Anterior cingulate cortex (tissue), 58 donors: ENCODE data around the gene KLF13.
"Not testable (repeated sequence)": the region's sequence is repeated elsewhere in the genome, so short reads cannot be mapped to it uniquely, and the experiment has no call there.

ENCODE experiments used
- DNase-seq, 58 donors: peaks; one replicate each; lab custom pipeline; 2025; lab: John Stamatoyannopoulos, UW

Gene KLF13

DNA sequence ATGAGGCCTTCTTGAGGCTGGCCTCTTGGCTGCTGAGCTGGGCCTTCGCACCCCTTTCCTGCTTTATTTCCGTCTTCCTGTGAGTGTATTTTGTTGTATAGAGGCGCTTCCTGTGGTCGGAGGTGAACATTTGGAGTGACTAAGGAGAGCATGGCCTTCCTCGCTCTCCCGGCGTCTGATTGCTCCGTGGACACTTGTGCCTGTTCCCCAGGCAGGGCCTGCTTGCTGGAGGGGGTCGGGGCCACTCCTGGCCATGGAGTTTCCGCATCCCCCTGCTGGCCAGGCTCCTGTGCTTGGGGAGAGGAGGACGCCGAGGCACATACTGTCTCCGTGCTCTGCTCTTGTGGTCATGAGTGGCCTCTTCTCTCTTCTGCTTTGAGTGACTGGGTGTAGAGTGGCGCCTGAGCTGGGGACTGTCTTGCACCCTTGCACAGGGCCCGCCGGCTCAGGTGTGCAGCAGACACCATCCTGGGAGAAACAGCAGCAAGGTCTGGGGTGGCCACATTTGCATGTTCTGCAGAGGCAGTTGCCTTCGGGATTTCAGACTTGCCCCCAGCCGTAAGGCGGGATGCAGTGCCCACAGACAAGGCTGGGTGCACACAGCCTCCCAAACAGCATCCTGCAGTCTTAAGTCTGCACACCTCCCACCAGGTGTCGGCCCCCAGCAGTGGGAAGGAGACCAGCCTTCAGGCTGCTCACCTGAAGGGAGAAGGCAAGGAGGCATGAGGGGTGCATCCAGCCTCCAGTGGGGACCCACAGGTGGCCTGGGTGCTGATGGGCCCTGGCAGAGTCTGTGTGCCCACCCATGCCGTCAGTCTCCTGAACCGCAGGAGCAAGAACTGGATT is 16.4 kb downstream of the KLF13 start:
- DNase-seq = no peak

DNA sequence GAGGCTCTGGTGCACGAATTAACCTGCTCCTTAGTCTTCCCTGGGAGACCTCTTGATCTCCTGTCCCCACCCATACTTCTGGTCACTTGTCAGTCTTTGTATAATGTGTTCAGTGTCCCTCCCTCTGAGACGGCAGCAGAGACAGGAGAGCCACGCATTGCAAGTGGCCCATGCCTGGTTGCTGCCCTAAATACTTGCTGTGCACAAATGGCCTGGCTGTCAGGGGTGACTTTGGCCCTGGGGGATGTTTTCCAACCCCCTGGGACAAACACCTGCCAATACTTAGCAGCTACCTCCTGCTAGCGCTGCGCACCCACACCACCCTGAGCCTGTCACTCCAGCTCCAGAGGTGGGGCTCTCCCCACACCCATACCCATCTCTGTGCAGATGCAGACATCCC is 17.2 kb downstream of the KLF13 start:
- DNase-seq = no peak

DNA sequence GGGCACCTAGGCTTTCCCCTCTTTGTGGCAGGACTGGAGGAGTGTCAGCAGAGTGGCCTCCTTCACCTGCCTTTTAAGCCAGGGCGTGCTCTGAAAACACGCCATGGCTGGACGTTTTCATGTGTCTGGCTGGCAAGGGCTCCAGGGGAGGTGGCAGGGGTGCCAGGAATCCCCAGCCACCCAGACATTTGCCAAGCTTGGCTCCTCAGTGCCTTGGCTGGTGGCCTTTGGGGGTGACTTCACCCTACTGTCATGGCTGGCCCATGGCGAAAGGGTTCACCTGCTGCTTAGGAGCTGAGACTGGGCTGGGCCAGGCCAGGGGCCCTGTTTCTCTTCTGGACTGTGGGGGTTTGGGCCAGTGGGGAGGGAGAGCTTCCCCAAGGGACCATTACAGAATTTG is 17.6 kb downstream of the KLF13 start:
- DNase-seq = no peak

DNA sequence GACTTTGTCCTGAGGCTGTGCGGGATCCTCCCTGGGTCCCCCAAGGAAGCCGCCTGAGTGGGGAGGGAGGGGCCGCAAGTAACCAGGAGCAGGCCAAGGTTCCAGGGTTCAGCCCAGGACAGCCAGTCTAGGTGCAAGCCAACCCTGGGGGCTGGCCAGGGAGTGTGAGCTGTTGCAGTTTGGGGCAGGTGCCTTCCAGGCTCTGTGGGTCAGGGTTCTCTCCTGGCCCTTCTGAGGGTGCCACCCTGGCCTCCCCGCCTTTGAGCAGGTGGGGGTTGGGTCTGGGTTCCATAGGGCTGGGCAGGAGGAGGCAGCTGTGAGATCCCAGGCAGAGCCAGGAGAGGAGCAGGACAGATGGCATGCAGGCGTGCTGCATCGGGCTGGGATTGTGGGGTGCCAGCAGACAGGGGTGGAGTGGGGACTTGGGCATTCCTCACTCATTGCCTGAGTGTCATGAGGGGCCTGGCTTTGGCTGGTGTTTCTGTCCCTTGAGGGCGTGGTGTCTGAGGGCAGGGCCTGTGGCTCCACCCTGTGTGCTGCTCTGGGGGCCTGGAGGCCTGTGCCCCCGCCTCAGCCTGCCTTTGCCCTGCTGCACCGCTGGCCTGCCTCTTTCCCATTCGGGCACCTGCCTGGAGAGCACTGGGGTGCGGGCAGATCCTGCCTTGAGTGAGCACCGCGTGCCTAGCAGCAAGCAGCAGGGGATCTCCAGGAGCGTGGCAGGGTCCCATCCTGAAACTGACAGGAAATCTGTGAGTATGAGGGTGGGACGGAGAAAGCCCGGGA is 18.4 kb downstream of the KLF13 start:
- peak in 2 of 58 donors; percentile 37 to 48 for DNase-seq

DNA sequence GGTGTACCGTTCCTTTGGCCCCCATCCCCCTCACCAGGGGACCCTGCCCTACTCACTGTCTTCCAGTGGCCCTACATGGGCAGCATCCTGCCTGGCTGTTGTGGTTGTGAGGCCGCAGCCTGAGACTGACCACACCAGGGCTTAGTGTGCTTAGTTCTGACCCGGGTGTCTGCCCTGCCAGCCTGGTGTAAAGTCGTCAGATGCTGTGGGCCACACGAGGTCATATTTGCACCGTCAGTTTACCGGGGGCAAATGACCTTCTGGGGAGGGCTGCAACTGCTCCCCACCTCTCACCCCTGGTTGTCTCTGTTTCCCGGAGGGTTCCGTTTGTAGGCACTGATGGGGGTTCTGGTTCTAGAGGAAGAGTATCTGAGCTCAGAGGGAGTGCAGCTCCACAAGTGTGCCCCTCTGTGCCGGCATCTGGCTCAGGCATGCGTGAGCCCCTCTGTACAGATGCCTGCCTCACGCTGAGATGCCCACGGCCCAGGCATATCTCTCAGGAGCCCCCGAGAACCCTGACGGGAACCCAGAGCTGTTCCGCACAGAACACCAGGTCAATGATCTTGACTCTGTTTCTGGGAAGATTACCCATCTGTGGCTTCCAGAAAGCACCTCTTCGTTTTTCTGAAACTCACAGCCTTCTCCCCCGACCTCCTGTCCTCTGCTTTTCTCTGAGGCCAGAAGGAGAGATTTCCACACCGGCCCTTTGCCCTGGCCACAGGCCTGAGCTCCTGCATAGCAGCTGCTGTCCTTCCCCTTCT is 19.2 kb downstream of the KLF13 start:
- no peak for DNase-seq

DNA sequence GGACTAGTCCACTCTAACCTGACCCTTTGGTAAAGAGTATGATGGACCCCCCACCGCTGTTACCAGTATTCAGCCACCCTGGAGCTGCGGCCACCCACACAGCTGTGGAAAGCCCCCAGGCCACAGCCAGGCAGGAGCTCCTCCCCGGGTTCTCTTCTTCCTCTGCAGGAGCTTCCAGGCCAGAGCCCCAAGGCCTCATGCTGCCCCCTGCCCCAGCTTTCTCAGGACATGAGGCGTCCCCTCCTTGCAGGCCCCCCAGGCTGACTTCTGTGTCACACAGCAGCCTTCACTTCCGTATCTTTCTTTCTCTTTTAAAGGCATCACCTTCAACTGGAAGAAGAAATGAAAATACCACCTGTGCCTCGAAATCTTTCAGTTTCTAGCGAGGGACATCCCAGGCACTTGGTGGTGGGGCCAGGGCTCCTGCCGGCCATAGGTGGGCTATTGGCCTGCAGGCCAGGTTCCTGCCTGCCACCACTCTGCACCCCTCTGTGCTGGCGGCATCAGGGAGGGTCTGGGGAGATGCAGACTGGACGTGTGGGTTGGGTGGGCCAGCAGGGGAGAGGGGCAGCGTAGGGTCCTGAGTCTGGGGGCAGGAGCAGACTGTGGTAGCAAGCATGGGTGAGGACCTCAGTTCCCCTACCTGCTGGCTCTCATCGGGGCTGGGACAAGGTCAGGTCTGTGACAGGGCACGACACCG is 19.9 kb downstream of the KLF13 start:
- DNase-seq = no peak

DNA sequence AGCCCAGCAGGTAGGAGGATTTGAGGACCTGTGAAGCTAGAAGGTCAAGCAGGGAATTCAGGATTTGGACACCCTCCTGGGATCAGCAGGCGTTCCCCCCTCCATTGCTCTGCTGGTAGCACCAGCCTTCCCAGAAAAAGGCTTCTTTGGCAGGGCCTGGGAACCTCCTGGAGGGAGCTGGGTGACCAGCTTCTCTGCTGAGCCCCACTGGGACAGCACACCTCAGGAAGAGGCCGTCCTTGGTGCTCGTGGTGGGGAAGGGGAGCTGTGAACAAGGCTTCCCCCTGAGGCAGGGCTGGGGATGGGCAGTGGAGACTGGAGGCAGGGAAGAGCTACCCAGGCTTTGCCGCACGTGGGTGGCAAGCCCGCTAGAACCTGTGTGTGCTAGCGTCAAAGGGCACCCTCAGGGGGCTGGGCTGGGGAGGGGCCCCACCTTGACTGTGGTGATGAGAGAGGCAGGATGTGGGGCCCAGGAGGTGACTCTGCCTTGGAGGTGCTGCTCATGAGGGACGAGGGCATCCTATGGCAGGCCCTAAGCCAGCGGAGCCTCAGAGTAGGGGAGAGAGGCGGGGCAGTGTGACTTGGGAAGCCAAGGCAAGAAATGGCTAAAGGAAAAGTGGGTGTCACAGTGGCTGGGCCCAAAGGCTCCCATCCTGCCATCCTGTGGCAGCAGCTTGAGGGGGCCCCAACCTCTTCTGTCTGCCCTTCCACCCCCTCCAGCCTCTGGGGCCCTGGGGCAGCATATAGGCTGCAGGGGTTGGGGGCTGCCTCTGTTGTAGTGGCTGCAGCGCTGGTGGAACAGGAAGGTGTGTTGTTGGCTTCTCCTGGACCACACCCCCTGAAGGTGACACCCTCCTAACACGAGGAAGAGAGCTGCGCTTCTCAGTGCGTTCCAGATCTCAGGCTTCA is 20.7 kb downstream of the KLF13 start:
- DNase-seq = no peak

DNA sequence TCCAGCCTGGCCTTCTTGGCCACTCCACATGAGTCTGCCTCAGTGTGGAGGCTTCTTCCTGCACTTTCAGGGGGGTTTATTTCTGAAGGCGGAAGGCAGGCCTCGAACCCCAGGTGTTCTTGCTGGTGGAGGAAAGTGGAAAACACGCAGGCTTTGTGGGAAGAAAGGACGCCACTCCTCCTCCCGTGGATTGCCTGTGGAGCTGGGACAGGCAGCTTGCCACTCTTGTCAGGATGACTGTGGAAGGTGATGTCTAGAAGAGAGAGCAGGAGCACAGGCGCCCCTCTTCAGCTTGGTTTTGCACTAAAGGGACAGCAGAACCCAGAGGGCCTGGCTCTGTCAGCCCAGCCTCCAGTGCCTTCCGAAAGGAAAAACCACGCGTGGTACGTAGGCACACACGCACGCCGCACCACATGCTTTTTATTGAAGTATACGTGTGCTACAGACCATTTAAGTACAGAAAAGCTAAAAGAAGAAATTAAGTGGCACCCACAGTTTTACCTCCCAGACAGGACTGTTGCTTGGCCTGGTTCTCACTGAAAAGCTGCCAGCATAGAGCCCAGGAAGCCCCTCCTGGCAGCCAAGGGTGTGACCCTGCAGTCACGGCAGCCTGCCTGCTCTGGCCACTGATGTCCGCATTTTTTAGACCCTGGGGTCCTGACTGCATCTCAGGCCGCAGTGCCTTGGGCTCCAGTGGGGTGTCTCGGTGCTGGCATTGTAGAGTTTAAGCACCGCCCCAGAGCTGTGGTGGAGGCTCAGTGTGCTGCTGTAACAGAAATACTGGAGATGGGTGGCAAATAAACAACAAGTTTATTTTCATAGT is 21.6 kb downstream of the KLF13 start:
- DNase-seq = no peak

DNA sequence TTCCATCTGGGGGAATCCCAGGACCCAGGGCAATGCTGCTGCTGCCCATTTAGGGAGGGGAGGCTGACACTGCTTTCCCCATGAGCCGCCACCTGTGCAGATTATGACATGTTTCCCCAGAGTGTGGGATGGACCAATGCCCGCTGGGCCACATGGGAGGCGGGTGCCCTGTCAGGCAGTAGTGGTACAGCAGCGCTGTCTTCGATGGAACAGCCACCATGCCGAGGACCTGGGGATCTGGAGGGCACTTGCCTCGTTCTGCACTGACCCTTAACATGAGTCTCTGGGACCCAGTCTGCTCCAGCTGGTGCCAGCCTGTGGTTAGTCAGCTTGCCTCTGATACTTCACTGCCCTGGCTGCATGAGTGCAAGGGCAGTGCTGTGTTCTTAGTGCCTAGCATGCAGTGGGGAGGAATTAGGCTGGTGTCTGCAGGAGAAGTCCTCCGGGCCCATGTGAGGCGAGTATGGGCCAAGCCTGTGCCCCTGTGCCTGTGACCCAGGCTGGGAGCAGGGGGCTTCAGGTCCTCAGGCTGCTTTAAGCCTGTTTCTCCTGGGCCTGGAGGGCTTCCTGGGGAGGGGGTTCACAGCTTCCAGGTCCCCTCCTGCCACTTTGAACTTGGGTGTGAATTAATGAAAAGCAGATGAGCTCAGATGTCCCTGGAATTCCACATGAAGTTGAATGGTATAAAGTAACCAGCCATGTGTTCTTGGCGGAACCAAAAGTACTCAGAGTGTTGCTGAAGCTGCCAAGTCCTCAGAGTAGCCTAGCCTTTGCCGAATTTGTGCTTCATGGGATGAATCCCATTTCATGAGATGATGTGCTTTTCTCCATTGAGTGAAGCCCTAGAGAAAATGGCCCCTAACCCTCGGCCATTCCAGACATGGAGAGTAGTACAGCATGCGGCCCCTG is 22.9 kb downstream of the KLF13 start:
- peak in 1 of 58 donors; percentile 35 for DNase-seq

DNA sequence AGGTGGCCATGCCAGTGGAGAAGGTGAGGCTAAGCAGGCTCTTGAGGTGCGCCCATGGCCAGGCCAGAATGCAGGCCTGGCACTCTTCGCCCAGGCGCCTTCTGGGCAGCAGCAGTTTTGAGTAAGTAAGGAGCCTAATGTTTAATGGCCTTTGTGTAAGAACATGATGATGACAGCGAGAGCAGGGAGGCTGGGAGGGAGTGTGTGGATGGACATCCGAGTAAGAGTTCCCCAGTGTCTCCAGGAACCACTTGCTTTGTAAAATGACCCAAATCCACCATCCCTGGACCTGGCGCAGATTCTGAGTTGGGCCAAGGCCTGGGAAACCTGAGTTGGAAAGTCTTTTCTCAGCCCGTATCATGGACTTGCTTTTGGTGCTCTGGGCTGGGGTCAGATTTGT is 24.1 kb downstream of the KLF13 start:
- no peak for DNase-seq

DNA sequence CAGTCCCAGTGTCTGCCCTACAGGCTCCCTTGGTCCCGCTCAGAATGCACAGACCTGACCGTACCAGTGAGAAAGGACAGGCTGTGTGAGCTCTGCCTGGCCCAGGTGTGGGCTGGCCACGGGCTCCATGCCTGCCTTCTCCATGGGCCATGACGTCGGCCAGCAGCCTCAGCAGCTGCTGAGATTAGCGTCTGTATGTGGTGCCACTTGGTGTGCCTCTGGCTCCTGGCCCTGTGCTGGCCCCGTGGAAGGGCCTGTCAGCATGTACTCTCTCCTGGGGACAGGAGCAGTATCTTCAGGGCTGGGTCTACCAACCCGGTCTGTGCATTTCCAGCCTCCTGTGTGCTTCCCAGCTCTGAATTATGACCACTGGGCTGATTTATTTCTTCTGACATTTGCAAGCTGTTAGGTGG is 25.7 kb downstream of the KLF13 start:
- peak in 6 of 58 donors; percentile 13 to 52 (median 40) for DNase-seq

DNA sequence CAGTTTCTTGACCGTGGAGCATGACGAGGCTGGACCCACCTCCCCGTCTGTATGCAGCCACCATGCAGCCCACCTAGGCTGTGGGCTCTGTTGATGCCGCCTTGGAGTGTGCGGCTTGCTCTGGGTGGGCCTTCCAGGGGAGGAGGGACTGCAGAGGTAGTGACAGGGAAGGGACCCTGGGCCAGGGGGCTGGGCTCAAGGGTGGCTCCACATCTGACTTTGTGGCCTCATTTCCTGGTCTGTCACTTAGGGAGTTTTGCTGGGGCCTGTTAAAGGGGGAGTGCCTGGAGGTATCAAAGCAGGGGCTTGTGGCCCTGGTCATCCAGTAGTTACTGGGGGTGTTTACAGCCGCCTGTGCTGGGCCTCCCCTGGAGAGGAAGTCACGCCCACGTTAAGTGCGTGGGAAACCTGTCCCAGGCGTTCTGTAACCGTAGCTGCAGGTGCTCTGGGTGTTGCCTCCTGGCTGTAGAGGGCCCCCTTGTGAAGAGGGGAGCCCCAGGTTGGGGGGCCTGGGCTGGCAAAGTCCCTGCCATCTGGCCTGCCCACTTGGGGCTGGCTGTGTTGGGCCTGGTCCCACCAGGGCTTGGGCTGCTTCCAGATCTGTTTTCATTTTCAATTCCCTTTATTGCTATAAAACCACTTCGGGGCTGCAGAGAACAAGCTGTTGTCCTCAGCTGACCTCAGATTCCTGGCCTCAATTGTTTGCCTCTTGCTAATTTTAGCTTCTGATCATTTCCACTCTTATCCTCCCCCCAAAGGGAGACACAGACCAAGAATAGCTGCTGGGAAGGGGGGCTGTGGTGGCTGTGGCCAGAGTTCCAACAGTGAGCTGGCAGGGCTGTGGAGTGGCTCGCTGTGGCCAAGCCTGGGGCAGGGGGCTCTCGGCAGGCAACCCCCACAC is 26.5 kb downstream of the KLF13 start:
- DNase-seq = peak in 45 of 58 donors; percentile 26 to 85 (median 54)

DNA sequence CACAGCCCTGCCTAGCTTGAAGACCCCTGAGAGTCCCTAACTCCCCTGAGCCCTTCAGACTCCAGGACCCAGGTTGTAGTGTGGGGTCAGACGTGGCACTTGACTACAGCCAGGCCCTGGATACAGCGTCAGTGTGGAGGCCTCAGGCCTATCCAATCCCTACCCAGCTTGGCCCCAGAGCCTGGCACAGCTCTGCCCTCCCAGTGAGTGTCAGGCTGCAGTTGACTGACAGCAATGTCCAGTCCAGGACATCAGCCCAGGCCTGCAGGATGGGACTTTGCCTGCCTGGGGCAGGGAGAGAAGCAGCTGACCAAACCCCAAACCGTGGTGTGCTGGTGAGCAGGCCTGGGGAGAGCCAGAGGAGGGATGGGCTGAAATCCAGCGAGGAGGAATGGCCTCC is 27.3 kb downstream of the KLF13 start:
- DNase-seq = peak in 38 of 58 donors; percentile 24 to 83 (median 56)

DNA sequence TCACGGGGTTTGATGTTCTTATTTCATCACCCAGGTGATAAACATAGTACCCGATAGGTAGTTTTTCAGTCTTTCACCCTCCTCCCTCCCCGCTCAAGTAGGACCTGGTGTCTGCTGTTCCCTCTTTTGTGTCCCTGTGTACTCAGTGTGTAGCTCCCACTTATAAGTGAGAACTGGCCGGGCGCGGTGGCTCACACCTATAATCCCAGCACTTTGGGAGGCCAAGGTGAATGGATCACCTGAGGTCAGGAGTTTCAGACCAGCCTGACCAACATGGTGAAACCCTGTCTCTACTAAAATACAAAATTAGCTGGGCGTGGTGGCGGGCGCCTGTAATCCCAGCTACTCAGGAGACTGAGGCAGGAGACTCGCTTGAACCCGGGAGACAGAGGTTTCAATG is 29.5 kb downstream of the KLF13 start:
- not testable (repeated sequence) for DNase-seq

DNA sequence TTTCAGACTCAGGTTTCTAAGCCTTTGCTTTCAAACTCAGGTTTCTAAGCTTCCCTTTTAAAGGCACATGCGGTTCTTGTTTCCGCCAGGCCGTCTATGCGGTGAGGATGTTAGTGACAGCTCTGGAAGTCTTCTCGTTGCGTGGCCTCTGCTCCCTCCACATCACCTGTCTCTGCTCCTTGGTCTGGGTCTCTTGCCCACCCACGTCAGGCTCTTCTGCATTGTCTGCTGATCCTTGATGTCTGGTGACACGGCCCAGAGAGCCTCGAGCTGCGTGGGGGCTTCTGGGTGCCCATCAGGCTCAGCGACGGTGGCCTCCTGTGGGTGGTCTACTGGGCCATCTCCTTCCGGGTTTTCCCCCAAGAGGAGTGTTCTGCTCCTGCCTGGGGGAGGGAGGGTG is 30.5 kb downstream of the KLF13 start:
- DNase-seq = no peak

DNA sequence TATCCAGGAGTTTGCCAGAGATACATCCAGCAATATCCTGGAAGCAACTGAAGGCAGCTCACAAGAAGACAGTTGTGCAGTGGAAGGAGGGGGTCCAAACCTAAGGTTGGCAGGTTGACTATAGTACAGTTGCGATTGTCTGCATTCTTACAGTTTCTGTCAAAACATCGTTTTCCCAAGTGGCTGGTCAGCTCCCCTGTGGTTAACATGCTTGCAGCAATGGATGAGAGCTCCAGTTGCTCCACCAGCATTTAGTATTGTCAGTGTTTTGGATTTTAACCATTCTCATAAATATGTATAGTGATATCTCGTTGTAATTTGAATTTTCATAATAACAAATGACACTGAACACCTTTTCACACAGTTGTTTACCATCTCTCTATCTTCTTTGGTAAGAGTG is 31.5 kb downstream of the KLF13 start:
- no peak for DNase-seq
